OCI-LY7 (cell line): ENCODE results near the gene SMIM14. TPM values are rescaled to one million over a fixed set of nuclear protein-coding genes. Genes with fewer than 3 reads are reported as not detected.
"Not testable (repeated sequence)": the region's sequence is repeated elsewhere in the genome, so short reads cannot be mapped to it uniquely, and the experiment has no call there.

Experiments used
- BruUV-seq: library from RNA; stranded (reverse); fragments of 400-500 nt; replicated peaks from 2 replicates; lab custom pipeline; 2021; lab: Mats Ljungman, UMichigan
- CTCF ChIA-PET: fragments of 300-600 bp; sonication (Branson Sonifier 250); formaldehyde crosslinking; loops from one replicate; lab custom pipeline; 2022; ENCODE audit warnings: antibody characterized with exemption; ENCODE audit not compliant: unreplicated experiment; lab: Charles Lee
- POLR2A ChIA-PET: fragments of 300-600 bp; sonication (Branson Sonifier 250); formaldehyde crosslinking; loops from one replicate; lab custom pipeline; 2022; ENCODE audit warnings: antibody characterized with exemption; lab: Charles Lee
- DNase-seq: peaks from one replicate; pipeline ENCODE4 v3.0.0-alpha.2; 2015; ENCODE audit warnings: low spot score
- H2AFZ ChIP-seq: fragments of 200-600 bp; sonication (generic), shearing (Covaris generic); 2 replicates; pipeline ENCODE4 v1.6.1; 2014; ENCODE audit warnings: mild to moderate bottlenecking, antibody characterized with exemption, low read length, moderate library complexity
- H3K27ac ChIP-seq: fragments of 200-600 bp; sonication (generic); 2 replicates; pipeline ENCODE4 v1.5.1; 2014; ENCODE audit warnings: mixed run types, low read depth, mild to moderate bottlenecking, moderate library complexity, low read length, inconsistent platforms; ENCODE audit not compliant: poor library complexity, severe bottlenecking
- H3K36me3 ChIP-seq: fragments of 200-600 bp; sonication (generic); 2 replicates; pipeline ENCODE4 v1.6.1; 2014; ENCODE audit warnings: mild to moderate bottlenecking, antibody characterized with exemption, low read length, moderate library complexity, mixed read lengths; ENCODE audit not compliant: insufficient read depth
- H3K4me1 ChIP-seq: fragments of 200-600 bp; sonication (generic); 2 replicates; pipeline ENCODE4 v1.5.1; 2014; ENCODE audit warnings: mild to moderate bottlenecking, low read length; ENCODE audit not compliant: insufficient read depth, poor library complexity, severe bottlenecking
- H3K4me2 ChIP-seq: fragments of 200-600 bp; sonication (generic); 2 replicates; pipeline ENCODE4 v1.6.1; 2014; ENCODE audit warnings: mild to moderate bottlenecking, low read length
- H3K4me3 ChIP-seq: fragments of 200-600 bp; sonication (generic); 2 replicates; pipeline ENCODE4 v1.5.1; 2014; ENCODE audit warnings: mild to moderate bottlenecking, low read depth, low read length; ENCODE audit not compliant: poor library complexity, severe bottlenecking
- H3K79me2 ChIP-seq: fragments of 200-600 bp; sonication (generic); 2 replicates; pipeline ENCODE4 v1.6.1; 2016; ENCODE audit warnings: low read depth, mild to moderate bottlenecking, low read length, moderate library complexity, mixed read lengths; ENCODE audit not compliant: insufficient read depth
- H3K9me2 ChIP-seq: fragments of 200-600 bp; sonication (generic); 2 replicates; pipeline ENCODE4 v1.6.1; 2016; ENCODE audit warnings: mild to moderate bottlenecking, low read length, mixed read lengths; ENCODE audit not compliant: insufficient read depth
- H3K9me3 ChIP-seq: fragments of 200-600 bp; sonication (generic); 2 replicates; pipeline ENCODE4 v1.6.1; 2014; ENCODE audit warnings: mild to moderate bottlenecking, mixed run types, low read length, mixed read lengths
- H4K20me1 ChIP-seq: fragments of 200-600 bp; sonication (generic); 2 replicates; pipeline ENCODE4 v1.6.1; 2014; ENCODE audit warnings: mild to moderate bottlenecking, antibody characterized with exemption, low read length, moderate library complexity, mixed read lengths; ENCODE audit not compliant: insufficient read depth
- EZH2phosphoT487 ChIP-seq: fragments of 200-600 bp; sonication (generic); IDR thresholded peaks from 2 replicates; pipeline ENCODE4 v1.6.1; 2018; ENCODE audit warnings: low read depth, borderline replicate concordance, mild to moderate bottlenecking, mixed run types, antibody characterized with exemption, low read length, moderate library complexity, mixed read lengths
- intact Hi-C: fragments of 100-400 bp; cut with micrococcal nuclease; formaldehyde crosslinking; loops from one replicate; pipeline ENCODE4 v1.10.0; 2022; ENCODE audit not compliant: unreplicated experiment
- total RNA-seq, 2 experiments: library from RNA; depleted of rRNA in 1 of 2; stranded (reverse); fragments of >200 nt in 1 of 2; shearing (Covaris generic) in 1 of 2; gene quantifications; 2 replicates each; pipeline ENCODE4 v1.2.3, GENCODE V29; 2014 to 2022
- TF ChIP-seq, protein P1 (sequence below): fragments of 200-600 bp; sonication (generic); conservative IDR thresholded peaks from 2 replicates; pipeline ENCODE4 v1.5.1; 2014; ENCODE audit warnings: mild to moderate bottlenecking, antibody characterized with exemption, low read length, moderate library complexity, mixed read lengths

Gene SMIM14
- total RNA-seq, 2 experiments from 2014 or later: 1.8 TPM; not detected in 1

DNA sequence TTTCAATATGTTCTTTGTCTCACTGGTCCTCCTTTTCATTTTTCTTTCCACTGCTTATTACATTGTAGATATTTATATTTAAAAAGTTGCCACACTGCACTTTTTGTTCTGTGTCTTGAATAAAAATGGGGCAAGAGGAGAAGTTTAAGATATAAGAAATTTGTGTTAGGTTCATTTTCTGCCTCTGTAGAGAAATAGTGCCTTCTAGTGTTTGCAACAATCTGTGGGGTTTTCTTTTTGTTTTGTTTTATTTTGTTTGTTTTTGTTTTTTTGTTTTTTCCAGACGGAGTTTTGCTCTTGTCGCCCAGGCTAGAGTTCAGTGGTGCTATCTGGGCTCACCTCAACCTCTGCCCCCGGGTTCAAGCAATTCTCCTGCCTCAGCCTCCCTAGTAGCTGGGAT, 20.1 kb upstream of the SMIM14 start:
- intact Hi-C loops: no loop called here
- POLR2A ChIA-PET: interaction anchor here (0.6 kb wide), 1 partner anchor 54 kb away, joined by 5 read pairs; no protein-coding TSS in a partner anchor
- BruUV-seq: no TSS peak

DNA sequence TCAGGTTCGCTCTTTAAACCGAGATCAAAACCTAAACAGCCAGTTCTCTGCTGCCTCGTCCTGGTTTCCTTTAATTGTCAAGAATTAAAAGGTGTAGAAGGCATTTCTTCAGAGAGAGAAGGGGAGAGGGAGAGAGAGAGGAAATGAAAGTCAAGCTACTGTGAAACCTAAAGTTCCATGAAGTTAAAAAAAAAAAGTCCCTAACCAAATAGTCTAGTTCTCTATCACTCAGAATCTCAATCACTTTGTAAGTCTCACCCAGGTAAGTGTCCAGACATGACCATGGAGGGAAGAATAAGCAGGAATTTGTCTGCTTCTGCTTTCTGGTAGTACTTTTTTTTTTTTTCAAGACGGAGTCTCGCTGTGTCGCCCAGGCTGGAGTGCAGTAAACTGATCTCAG, 18.8 kb upstream of the SMIM14 start:
- no peak overlapping the region for H2AFZ ChIP-seq
- H3K4me2 ChIP-seq: no peak overlapping the region

More for the DNA sequence above, 20.1 kb upstream of the SMIM14 start:
- no peak overlapping the region for H3K27ac ChIP-seq
- TF ChIP-seq EZH2phosphoT487: no peak
- TF ChIP-seq, protein P1, sequence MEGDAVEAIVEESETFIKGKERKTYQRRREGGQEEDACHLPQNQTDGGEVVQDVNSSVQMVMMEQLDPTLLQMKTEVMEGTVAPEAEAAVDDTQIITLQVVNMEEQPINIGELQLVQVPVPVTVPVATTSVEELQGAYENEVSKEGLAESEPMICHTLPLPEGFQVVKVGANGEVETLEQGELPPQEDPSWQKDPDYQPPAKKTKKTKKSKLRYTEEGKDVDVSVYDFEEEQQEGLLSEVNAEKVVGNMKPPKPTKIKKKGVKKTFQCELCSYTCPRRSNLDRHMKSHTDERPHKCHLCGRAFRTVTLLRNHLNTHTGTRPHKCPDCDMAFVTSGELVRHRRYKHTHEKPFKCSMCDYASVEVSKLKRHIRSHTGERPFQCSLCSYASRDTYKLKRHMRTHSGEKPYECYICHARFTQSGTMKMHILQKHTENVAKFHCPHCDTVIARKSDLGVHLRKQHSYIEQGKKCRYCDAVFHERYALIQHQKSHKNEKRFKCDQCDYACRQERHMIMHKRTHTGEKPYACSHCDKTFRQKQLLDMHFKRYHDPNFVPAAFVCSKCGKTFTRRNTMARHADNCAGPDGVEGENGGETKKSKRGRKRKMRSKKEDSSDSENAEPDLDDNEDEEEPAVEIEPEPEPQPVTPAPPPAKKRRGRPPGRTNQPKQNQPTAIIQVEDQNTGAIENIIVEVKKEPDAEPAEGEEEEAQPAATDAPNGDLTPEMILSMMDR: peak; percentile 53
- no peaks in the 10 kb centered on the region for H3K9me3 ChIP-seq
- H4K20me1 ChIP-seq: no peaks in the 10 kb centered on the region
- H3K36me3 ChIP-seq: no peaks in the 10 kb centered on the region
- no peaks in the 10 kb centered on the region for H3K79me2 ChIP-seq
- no peak for DNase-seq
- CTCF ChIA-PET: no interaction called here
- no peak overlapping the region for H2AFZ ChIP-seq
- H3K4me1 ChIP-seq: peaks cover 5% of the 10 kb centered on the region
- no peaks in the 10 kb centered on the region for H3K9me2 ChIP-seq
- H3K4me3 ChIP-seq: no peak overlapping the region
- no peak overlapping the region for H3K4me2 ChIP-seq

DNA sequence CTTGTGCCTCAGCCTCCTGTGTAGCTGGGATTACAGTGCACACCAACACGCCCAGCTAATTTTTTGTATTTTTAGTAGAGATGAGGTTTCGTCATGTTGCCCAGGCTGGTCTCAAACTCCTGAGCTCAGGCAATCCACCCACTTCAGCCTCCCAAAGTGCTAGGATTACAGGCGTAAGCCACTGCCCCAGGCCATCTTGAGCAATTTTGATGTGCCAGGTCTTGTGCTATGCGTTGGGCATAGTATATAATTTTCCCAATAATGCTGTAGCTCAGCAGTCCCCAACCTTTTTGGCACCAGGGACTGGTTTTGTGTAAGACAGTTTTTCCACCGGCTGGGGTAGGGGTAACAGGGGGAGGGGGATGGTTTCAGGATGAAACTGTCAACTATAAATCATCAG, 18.0 kb upstream of the SMIM14 start:
- H3K4me3 ChIP-seq, H4K20me1 ChIP-seq, POLR2A ChIA-PET, DNase-seq, H3K79me2 ChIP-seq, H3K9me2 ChIP-seq, H3K9me3 ChIP-seq, H3K4me1 ChIP-seq, BruUV-seq, CTCF ChIA-PET, H3K36me3 ChIP-seq, H3K4me2 ChIP-seq, H3K27ac ChIP-seq, intact Hi-C loops, H2AFZ ChIP-seq: not testable (repeated sequence)

More for the DNA sequence above, 18.8 kb upstream of the SMIM14 start:
- H3K4me3 ChIP-seq: no peak overlapping the region
- ChIA-PET POLR2A (interaction anchor here (0.6 to 0.7 kb wide), 2 partner anchors 77 to 323 kb away, joined by 3 read pairs; no protein-coding TSS in a partner anchor), CTCF (interaction anchor here (0.8 kb wide), 1 partner anchor 11 kb away, joined by 3 read pairs; no protein-coding TSS in a partner anchor)
- BruUV-seq: no TSS peak
- no peaks in the 10 kb centered on the region for H3K79me2 ChIP-seq
- no peak overlapping the region for H3K27ac ChIP-seq
- no peaks in the 10 kb centered on the region for H4K20me1 ChIP-seq
- intact Hi-C loops: no loop called here
- no peaks in the 10 kb centered on the region for H3K36me3 ChIP-seq
- no peak for TF ChIP-seq EZH2phosphoT487
- peak; percentile 7 for DNase-seq
- H3K9me2 ChIP-seq: no peaks in the 10 kb centered on the region
- peaks cover 5% of the 10 kb centered on the region for H3K4me1 ChIP-seq
- no peaks in the 10 kb centered on the region for H3K9me3 ChIP-seq

DNA sequence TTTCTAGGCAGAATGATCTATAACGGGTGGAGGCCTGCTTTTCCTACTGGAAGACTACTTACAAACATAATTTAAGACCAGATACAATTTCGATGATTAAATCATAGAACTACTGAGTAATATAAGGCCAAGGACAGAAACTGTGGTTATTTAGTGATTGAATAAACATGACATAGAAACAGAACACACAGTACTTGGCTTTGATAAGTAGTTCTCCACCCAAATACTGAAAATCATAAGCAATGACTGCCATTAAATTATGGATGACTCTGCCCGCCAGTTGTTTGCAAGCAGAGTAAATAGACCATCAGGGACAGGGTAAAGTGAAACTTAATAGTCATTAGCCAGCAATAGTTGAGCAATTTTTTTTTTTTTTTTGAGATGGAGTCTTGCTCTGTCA, 17.2 kb upstream of the SMIM14 start:
- TF ChIP-seq EZH2phosphoT487: no peak
- TF ChIP-seq, protein P1: no peak
- no peak overlapping the region for H3K4me3 ChIP-seq
- BruUV-seq: no TSS peak
- no peaks in the 10 kb centered on the region for H3K36me3 ChIP-seq
- intact Hi-C loops: no loop called here
- no peaks in the 10 kb centered on the region for H3K9me2 ChIP-seq
- H3K79me2 ChIP-seq: no peaks in the 10 kb centered on the region
- no peak overlapping the region for H3K4me2 ChIP-seq
- H4K20me1 ChIP-seq: no peaks in the 10 kb centered on the region
- DNase-seq: no peak
- H3K27ac ChIP-seq: no peak overlapping the region
- ChIA-PET POLR2A (no interaction called here), CTCF (no interaction called here)
- no peak overlapping the region for H2AFZ ChIP-seq
- peaks cover 5% of the 10 kb centered on the region for H3K4me1 ChIP-seq
- no peaks in the 10 kb centered on the region for H3K9me3 ChIP-seq
